ENCODE measurements around the gene KRTAP5-4. TPM values are rescaled to one million over a fixed set of nuclear protein-coding genes. Genes with fewer than 3 reads are reported as not detected.

The KRTAP5-4 gene
- total RNA-seq, 1 experiment from 2014 or later, result not detected

GRCh38 chr11:1645357-1645821 is 23.5 kb upstream of the KRTAP5-4 start:
- TF ChIP-seq CTCF (conservative IDR thresholded peaks at IDR 0.05; ENCODE audit: low read depth, low read length) (no peak), EZH2 (IDR thresholded peaks at IDR 0.05; ENCODE audit: borderline replicate concordance, low read depth, low read length, poor library complexity, severe bottlenecking) (no peak)

DNA sequence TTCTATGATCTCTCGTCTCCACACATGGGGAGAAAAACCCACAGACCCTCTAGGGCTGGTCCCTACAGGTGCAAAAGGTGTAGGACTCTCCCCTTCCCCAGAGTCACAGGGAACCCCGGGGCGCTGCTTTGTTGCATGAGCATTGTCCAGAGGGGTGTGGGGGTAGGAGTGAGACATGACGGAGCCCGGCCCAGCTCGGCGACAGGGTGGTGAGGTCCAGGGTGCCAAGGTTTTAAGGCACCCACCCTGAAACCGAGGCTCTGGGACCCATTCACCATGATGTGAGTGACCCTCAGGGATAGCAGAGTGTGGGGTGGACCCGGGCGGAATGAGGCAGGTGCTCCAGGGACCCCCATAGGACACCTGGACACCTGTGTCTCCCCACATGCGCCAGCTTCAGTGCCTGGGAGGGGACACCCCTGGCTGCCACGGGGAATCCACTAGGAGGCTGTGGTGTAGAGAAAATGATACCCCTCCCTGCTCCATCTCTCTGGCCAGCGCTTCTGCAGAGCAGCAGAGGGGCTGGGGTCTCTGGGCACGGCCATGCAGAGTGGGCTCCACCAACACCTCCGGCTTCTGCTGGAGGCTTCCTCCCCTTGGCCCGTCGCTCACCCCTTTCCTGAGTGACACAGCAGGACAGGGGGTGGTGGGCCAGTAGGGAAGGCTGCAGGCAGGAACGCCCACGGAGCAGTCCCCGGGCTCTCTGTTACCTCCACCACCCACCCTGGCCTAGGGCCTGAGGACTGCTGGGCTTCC is 22.8 kb upstream of the KRTAP5-4 start:
- ChIA-PET CTCF (no interaction called here), POLR2A (ENCODE audit: low non-redundant PET) (no interaction called here)
- no TSS peak for BruUV-seq (replicated peaks)
- Histone ChIP-seq H3K27me3 (replicated peaks; ENCODE audit: insufficient read depth, low read depth, low read length, poor library complexity) (no peaks in the 10 kb centered on the region), H3K4me3 (ENCODE audit: low read depth, low read length, poor library complexity, severe bottlenecking) (no peak overlapping the region), H3K36me3 (ENCODE audit: insufficient read depth, low read length, poor library complexity, severe bottlenecking) (no peaks in the 10 kb centered on the region), H3K4me1 (ENCODE audit: insufficient read depth, low read length, poor library complexity, severe bottlenecking) (no peaks in the 10 kb centered on the region), H3K27ac (ENCODE audit: low read depth, low read length, poor library complexity, severe bottlenecking) (no peak overlapping the region), H3K9me3 (ENCODE audit: low read depth, low read length, poor library complexity, severe bottlenecking) (no peaks in the 10 kb centered on the region)
- TF ChIP-seq EZH2 (IDR thresholded peaks at IDR 0.05; ENCODE audit: borderline replicate concordance, low read depth, low read length, poor library complexity, severe bottlenecking), result no peak
- no peak for TF ChIP-seq CTCF (conservative IDR thresholded peaks at IDR 0.05; ENCODE audit: low read depth, low read length)
- DNase-seq (ENCODE audit: low spot score), result no peak
- intact Hi-C loops (cut with micrococcal nuclease; ENCODE audit: unreplicated experiment), result no loop called here

More at GRCh38 chr11:1645357-1645821, 23.5 kb upstream of the KRTAP5-4 start:
- no TSS peak for BruUV-seq (replicated peaks)
- intact Hi-C loops (cut with micrococcal nuclease; ENCODE audit: unreplicated experiment), result no loop called here
- Histone ChIP-seq H3K27me3 (replicated peaks; ENCODE audit: insufficient read depth, low read depth, low read length, poor library complexity) (no peaks in the 10 kb centered on the region), H3K4me1 (ENCODE audit: insufficient read depth, low read length, poor library complexity, severe bottlenecking) (no peaks in the 10 kb centered on the region), H3K27ac (ENCODE audit: low read depth, low read length, poor library complexity, severe bottlenecking) (no peak overlapping the region), H3K4me3 (ENCODE audit: low read depth, low read length, poor library complexity, severe bottlenecking) (no peak overlapping the region), H3K36me3 (ENCODE audit: insufficient read depth, low read length, poor library complexity, severe bottlenecking) (no peaks in the 10 kb centered on the region), H3K9me3 (ENCODE audit: low read depth, low read length, poor library complexity, severe bottlenecking) (no peaks in the 10 kb centered on the region)
- POLR2A ChIA-PET (ENCODE audit: low non-redundant PET), result no interaction called here
- DNase-seq (ENCODE audit: low spot score), result no peak
- CTCF ChIA-PET, result no interaction called here

- Histone ChIP-seq H3K4me3 (ENCODE audit: low read depth, low read length, poor library complexity, severe bottlenecking) (no peak overlapping the region), H3K9me3 (ENCODE audit: low read depth, low read length, poor library complexity, severe bottlenecking) (no peaks in the 10 kb centered on the region), H3K27ac (ENCODE audit: low read depth, low read length, poor library complexity, severe bottlenecking) (no peak overlapping the region), H3K4me1 (ENCODE audit: insufficient read depth, low read length, poor library complexity, severe bottlenecking) (no peaks in the 10 kb centered on the region), H3K36me3 (ENCODE audit: insufficient read depth, low read length, poor library complexity, severe bottlenecking) (no peaks in the 10 kb centered on the region), H3K27me3 (replicated peaks; ENCODE audit: insufficient read depth, low read depth, low read length, poor library complexity) (no peaks in the 10 kb centered on the region)
- ChIA-PET POLR2A (ENCODE audit: low non-redundant PET) (no interaction called here), CTCF (no interaction called here)
- TF ChIP-seq CTCF (conservative IDR thresholded peaks at IDR 0.05; ENCODE audit: low read depth, low read length) (no peak), EZH2 (IDR thresholded peaks at IDR 0.05; ENCODE audit: borderline replicate concordance, low read depth, low read length, poor library complexity, severe bottlenecking) (no peak)
- DNase-seq (ENCODE audit: low spot score), result no peak
- intact Hi-C loops (cut with micrococcal nuclease; ENCODE audit: unreplicated experiment), result no loop called here
- no TSS peak for BruUV-seq (replicated peaks)
These were observed 21.3 kb upstream of the KRTAP5-4 start for GRCh38 chr11:1643146-1643690.

All from A673 (cell line).